Measurements from ENCODE around the gene TMEM50B.
"Not testable (repeated sequence)": the region's sequence is repeated elsewhere in the genome, so short reads cannot be mapped to it uniquely, and the experiment has no call there.

- TF ChIP-seq POLR2A (IDR thresholded peaks at IDR 0.05); POLR2AphosphoS5 (IDR thresholded peaks at IDR 0.05; ENCODE audit: insufficient read depth in 1 of 2, low read depth in 1 of 2): not testable (repeated sequence)
Observed at GRCh38 chr21:33469183-33469582, 10.6 kb downstream of the TMEM50B start.

All from vagina (tissue), 2 donors.